ENCODE measurements around the gene CCDC183.
"Not testable (repeated sequence)": the region's sequence is repeated elsewhere in the genome, so short reads cannot be mapped to it uniquely, and the experiment has no call there.

CCDC183 gene

GRCh38 chr9:136765041-136765440, 31.1 kb upstream of the CCDC183 start:
- Histone ChIP-seq H3K4me2 (ENCODE audit: low read length) (no peak overlapping the region), H3K27ac (ENCODE audit: low read depth, low read length) (no peak overlapping the region), H3K79me2 (ENCODE audit: control insufficient read depth, low read length) (no peaks in the 10 kb centered on the region), H3K27me3 (ENCODE audit: control insufficient read depth, low read length) (peaks cover 17% of the 10 kb centered on the region), H3K9me2 (replicated peaks; ENCODE audit: control insufficient read depth, low read length) (no peaks in the 10 kb centered on the region), H3F3A (ENCODE audit: control insufficient read depth, insufficient read depth) (peaks cover 13% of the 10 kb centered on the region), H4K20me1 (ENCODE audit: control insufficient read depth, insufficient read depth, low read depth, low read length) (no peaks in the 10 kb centered on the region), H3K9me3 (ENCODE audit: control insufficient read depth, insufficient read depth, low read length) (no peaks in the 10 kb centered on the region), H3K36me3 (ENCODE audit: control insufficient read depth, low read length) (no peaks in the 10 kb centered on the region), H3K4me3 (ENCODE audit: low read length) (no peak overlapping the region), H3K4me1 (ENCODE audit: control insufficient read depth, low read length) (peaks cover 45% of the 10 kb centered on the region)
- TF ChIP-seq EZH2phosphoT487 (IDR thresholded peaks at IDR 0.05; ENCODE audit: borderline replicate concordance, low read length), result no peak
- TF ChIP-seq CTCF (IDR thresholded peaks at IDR 0.05; ENCODE audit: low read depth, low read length, poor library complexity, severe bottlenecking), result no peak

- H3K9me3 ChIP-seq (ENCODE audit: control insufficient read depth, insufficient read depth, low read length); H3K4me2 ChIP-seq (ENCODE audit: low read length); H4K20me1 ChIP-seq (ENCODE audit: control insufficient read depth, insufficient read depth, low read depth, low read length); H3K36me3 ChIP-seq (ENCODE audit: control insufficient read depth, low read length); H3K79me2 ChIP-seq (ENCODE audit: control insufficient read depth, low read length); H3K27ac ChIP-seq (ENCODE audit: low read depth, low read length); H3K9me2 ChIP-seq (replicated peaks; ENCODE audit: control insufficient read depth, low read length); H3K4me3 ChIP-seq (ENCODE audit: low read length): not testable (repeated sequence)
- H3K27me3 ChIP-seq (ENCODE audit: control insufficient read depth, low read length), result peaks cover 17% of the 10 kb centered on the region
- H3F3A ChIP-seq (ENCODE audit: control insufficient read depth, insufficient read depth), result peaks cover 13% of the 10 kb centered on the region
- H3K4me1 ChIP-seq (ENCODE audit: control insufficient read depth, low read length), result peaks cover 41% of the 10 kb centered on the region
These were observed 30.3 kb upstream of the CCDC183 start for GRCh38 chr9:136765745-136766409.

GRCh38 chr9:136766410-136767120, 29.6 kb upstream of the CCDC183 start:
- H3K4me2 ChIP-seq (ENCODE audit: low read length), result peak overlapping the region; percentile 54
- H3K27me3 ChIP-seq (ENCODE audit: control insufficient read depth, low read length), result peaks cover 17% of the 10 kb centered on the region
- 0 out of 2 replicates have a peak overlapping the region, but pooled peaks have one; percentile 22 for H3K4me3 ChIP-seq (ENCODE audit: low read length)
- not testable (repeated sequence) for H3K9me2 ChIP-seq (replicated peaks; ENCODE audit: control insufficient read depth, low read length); H3K36me3 ChIP-seq (ENCODE audit: control insufficient read depth, low read length); H3K9me3 ChIP-seq (ENCODE audit: control insufficient read depth, insufficient read depth, low read length); H3K79me2 ChIP-seq (ENCODE audit: control insufficient read depth, low read length); H4K20me1 ChIP-seq (ENCODE audit: control insufficient read depth, insufficient read depth, low read depth, low read length)
- 0 out of 2 replicates have a peak overlapping the region, but pooled peaks have one; percentile 15 for H3K27ac ChIP-seq (ENCODE audit: low read depth, low read length)
- peaks cover 13% of the 10 kb centered on the region for H3F3A ChIP-seq (ENCODE audit: control insufficient read depth, insufficient read depth)
- H3K4me1 ChIP-seq (ENCODE audit: control insufficient read depth, low read length), result peaks cover 38% of the 10 kb centered on the region

- H3K4me2 ChIP-seq (ENCODE audit: low read length), result peak overlapping the region; percentile 55
- peaks cover 42% of the 10 kb centered on the region for H3K4me1 ChIP-seq (ENCODE audit: control insufficient read depth, low read length)
- H3K9me2 ChIP-seq (replicated peaks; ENCODE audit: control insufficient read depth, low read length), result no peaks in the 10 kb centered on the region
- no peaks in the 10 kb centered on the region for H4K20me1 ChIP-seq (ENCODE audit: control insufficient read depth, insufficient read depth, low read depth, low read length)
- no peak overlapping the region for H3K27ac ChIP-seq (ENCODE audit: low read depth, low read length)
- no peak overlapping the region for H3K4me3 ChIP-seq (ENCODE audit: low read length)
- TF ChIP-seq CTCF (IDR thresholded peaks at IDR 0.05; ENCODE audit: low read depth, low read length, poor library complexity, severe bottlenecking) (peak; percentile 70), EZH2phosphoT487 (IDR thresholded peaks at IDR 0.05; ENCODE audit: borderline replicate concordance, low read length) (no peak)
- H3K79me2 ChIP-seq (ENCODE audit: control insufficient read depth, low read length), result no peaks in the 10 kb centered on the region
- peaks cover 9% of the 10 kb centered on the region for H3K27me3 ChIP-seq (ENCODE audit: control insufficient read depth, low read length)
- peaks cover 14% of the 10 kb centered on the region; the same call in 1 of the 2 replicates for H3K9me3 ChIP-seq (ENCODE audit: control insufficient read depth, insufficient read depth, low read length)
- H3F3A ChIP-seq (ENCODE audit: control insufficient read depth, insufficient read depth), result peaks cover 13% of the 10 kb centered on the region
- peaks cover 2% of the 10 kb centered on the region; the same call in 1 of the 2 replicates for H3K36me3 ChIP-seq (ENCODE audit: control insufficient read depth, low read length)
These were observed 26.4 kb upstream of the CCDC183 start for GRCh38 chr9:136769710-136770191.

Measured in DOHH2 (cell line).